Effector memory CD4-positive, alpha-beta T cell (primary cell): ENCODE results near the gene UNC13D.

ENCODE experiments used
- DNase-seq, 3 donors: peaks; one replicate each; pipeline ENCODE4 v3.0.0-alpha.2; 2020
- H3K27ac ChIP-seq: 2 replicates; pipeline ENCODE4 v1.7.0; 2013; ENCODE audit warnings: mild to moderate bottlenecking, low read length, moderate library complexity; ENCODE audit not compliant: insufficient read depth, poor library complexity, severe bottlenecking
- H3K27me3 ChIP-seq: replicated peaks from 2 replicates; pipeline ENCODE4 v1.7.0; 2013; ENCODE audit warnings: mild to moderate bottlenecking, low read length; ENCODE audit not compliant: insufficient read depth, control insufficient read depth, poor library complexity, severe bottlenecking
- H3K36me3 ChIP-seq: 2 replicates; pipeline ENCODE4 v1.7.0; 2013; ENCODE audit warnings: mild to moderate bottlenecking, low read length, moderate library complexity; ENCODE audit not compliant: control insufficient read depth, insufficient read depth
- H3K4me1 ChIP-seq: 2 replicates; pipeline ENCODE4 v1.7.0; 2013; ENCODE audit warnings: low read length, mild to moderate bottlenecking; ENCODE audit not compliant: control insufficient read depth, insufficient read depth, poor library complexity, severe bottlenecking
- H3K4me3 ChIP-seq: 2 replicates; pipeline ENCODE4 v1.7.0; 2013; ENCODE audit warnings: low read length, low read depth, mild to moderate bottlenecking; ENCODE audit not compliant: insufficient read depth, poor library complexity, severe bottlenecking
- H3K9me3 ChIP-seq: 2 replicates; pipeline ENCODE4 v1.7.0; 2013; ENCODE audit warnings: mild to moderate bottlenecking, low read length, moderate library complexity; ENCODE audit not compliant: control insufficient read depth

Gene UNC13D

DNA sequence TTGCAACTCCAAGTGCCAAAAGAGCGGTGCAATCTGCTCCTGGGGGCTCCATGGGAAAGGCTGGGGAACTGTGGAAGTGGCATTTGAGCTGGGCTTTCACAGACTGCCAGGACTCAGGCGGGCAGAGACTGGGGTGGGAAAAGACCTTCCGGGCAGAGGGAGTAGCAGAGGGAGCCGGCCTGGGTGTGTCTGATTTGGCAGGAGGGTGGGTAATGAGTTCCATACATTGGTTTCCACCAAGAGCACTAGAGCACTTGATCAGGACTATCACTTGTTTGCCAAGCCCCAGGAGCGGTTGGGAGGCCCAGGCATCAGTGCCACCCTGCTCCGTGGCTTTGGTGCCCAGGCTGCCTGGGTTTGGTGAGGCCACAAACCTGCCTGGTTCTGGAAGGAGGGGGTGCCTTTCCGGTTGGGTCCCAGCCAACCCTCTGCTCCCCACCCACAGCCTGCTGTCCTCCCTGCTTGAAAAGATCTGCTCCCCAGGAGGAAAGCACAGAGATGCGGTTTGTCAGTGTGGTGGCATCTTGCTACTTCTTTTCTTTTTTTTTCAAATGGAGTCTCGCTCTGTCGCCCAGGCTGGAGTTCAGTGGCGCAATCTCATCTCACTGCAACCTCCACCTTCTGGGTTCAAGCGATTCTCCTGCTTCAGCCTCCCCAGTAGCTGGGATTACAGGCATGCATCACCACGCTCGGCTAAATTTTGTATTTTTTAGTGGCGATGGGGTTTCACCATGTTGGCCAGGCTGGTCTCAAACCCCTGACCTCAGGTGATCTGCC lies 37.7 kb upstream of the UNC13D start:
- Histone ChIP-seq H3K27me3 (no peaks in the 10 kb centered on the region), H3K36me3 (no peaks in the 10 kb centered on the region), H3K27ac (no peak overlapping the region), H3K4me1 (peaks cover 12% of the 10 kb centered on the region), H3K4me3 (no peak overlapping the region), H3K9me3 (no peaks in the 10 kb centered on the region)
- DNase-seq = no peak

DNA sequence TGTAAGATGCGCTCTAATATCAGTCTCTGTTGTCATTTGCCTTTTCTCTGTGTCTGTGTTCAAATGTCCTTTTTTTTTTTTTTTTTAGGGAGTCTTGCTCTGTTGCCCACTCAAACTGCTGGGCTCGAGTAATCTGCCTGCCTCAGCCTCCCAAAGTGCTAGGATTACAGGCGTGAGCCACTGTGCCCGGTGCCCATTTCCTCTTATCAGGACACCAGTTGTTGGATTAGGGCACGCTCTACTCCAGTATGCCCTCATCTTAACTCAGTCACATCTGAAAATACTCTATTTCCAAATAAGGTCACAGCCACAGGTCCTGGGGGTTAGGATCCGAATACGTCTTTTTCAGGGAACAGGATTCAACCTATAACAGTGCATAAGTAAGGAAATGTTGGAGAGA lies 36.1 kb upstream of the UNC13D start:
- no peak for DNase-seq
- peaks cover 28% of the 10 kb centered on the region for H3K4me1 ChIP-seq
- no peaks in the 10 kb centered on the region for H3K27me3 ChIP-seq
- no peak overlapping the region for H3K4me3 ChIP-seq
- H3K9me3 ChIP-seq = no peaks in the 10 kb centered on the region
- no peak overlapping the region for H3K27ac ChIP-seq
- H3K36me3 ChIP-seq = no peaks in the 10 kb centered on the region

- peaks cover 41% of the 10 kb centered on the region for H3K4me1 ChIP-seq
Observed at GRCh38 chr17:75878174-75878998, 34.2 kb upstream of the UNC13D start, which contains the start of gene TRIM47. TRIM47 (minus strand) TSS chr17:75878581; CDS start chr17:75878548, 33 bp downstream.

GRCh38 chr17:75877752-75878173 lies 33.6 kb upstream of the UNC13D start:
- DNase-seq = peak; percentile 39 to 65 (median 55)

More at GRCh38 chr17:75878174-75878998, 34.2 kb upstream of the UNC13D start, which contains the start of gene TRIM47:
- Histone ChIP-seq H3K27me3 (no peaks in the 10 kb centered on the region), H3K27ac (peak within 1 kb of the TSS; percentile 74), H3K9me3 (no peaks in the 10 kb centered on the region), H3K36me3 (peaks cover 9% of the 10 kb centered on the region), H3K4me3 (peak within 1 kb of the TSS; percentile 61)
- DNase-seq = no peak

GRCh38 chr17:75876938-75877751 lies 32.9 kb upstream of the UNC13D start:
- peaks cover 54% of the 10 kb centered on the region for H3K4me1 ChIP-seq
- DNase-seq = no peak
- no peaks in the 10 kb centered on the region for H3K9me3 ChIP-seq
- H3K27me3 ChIP-seq = no peaks in the 10 kb centered on the region
- H3K4me3 ChIP-seq = peak overlapping the region; percentile 61
- H3K36me3 ChIP-seq = peaks cover 9% of the 10 kb centered on the region
- peak overlapping the region; percentile 74 for H3K27ac ChIP-seq

More at GRCh38 chr17:75877752-75878173, 33.6 kb upstream of the UNC13D start:
- Histone ChIP-seq H3K4me1 (peaks cover 48% of the 10 kb centered on the region), H3K4me3 (peak overlapping the region; percentile 61), H3K9me3 (no peaks in the 10 kb centered on the region), H3K27me3 (no peaks in the 10 kb centered on the region), H3K27ac (peak overlapping the region; percentile 74), H3K36me3 (peaks cover 9% of the 10 kb centered on the region)

DNA sequence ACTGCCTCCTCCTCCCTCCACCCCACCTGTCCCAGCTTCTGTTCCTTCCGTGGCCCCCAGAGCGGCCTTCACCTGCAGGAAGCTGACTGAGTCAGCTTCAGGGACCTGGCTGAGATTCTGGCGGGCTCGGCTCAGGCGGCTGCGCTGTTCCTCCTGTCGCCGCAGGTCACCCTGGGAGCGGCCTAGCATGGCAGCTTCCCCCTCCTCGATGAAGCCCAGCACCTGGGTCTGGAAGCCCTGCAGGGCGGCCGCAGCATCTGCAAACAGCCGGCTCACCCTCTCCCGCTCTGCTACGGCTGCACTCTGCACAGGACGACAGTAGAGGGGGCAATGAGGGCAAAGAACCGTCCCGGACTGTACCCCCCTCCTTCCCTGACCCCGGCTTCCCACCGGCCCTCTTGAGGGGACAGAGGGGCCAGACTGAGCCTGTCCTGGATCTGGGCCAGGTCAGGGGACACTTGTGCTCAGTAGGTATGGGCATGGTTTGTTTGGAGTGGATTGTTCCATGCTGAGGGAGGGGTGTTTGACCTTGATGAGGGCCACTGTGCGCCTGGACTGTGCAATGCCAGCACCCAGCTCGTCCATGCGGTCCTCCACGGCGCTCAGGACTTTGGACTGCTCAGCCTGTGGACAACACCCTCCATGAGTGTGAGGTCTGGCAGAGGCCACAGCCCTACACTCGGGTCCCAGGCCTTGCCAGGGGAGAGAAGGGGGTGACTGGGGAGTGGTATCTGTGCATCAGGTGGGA lies 32.2 kb upstream of the UNC13D start:
- Histone ChIP-seq H3K27ac (peak overlapping the region; percentile 74), H3K36me3 (peaks cover 9% of the 10 kb centered on the region), H3K27me3 (no peaks in the 10 kb centered on the region), H3K9me3 (no peaks in the 10 kb centered on the region), H3K4me1 (peaks cover 54% of the 10 kb centered on the region), H3K4me3 (peak overlapping the region; percentile 61)
- DNase-seq = peak; percentile 60 to 76 (median 65)

DNA sequence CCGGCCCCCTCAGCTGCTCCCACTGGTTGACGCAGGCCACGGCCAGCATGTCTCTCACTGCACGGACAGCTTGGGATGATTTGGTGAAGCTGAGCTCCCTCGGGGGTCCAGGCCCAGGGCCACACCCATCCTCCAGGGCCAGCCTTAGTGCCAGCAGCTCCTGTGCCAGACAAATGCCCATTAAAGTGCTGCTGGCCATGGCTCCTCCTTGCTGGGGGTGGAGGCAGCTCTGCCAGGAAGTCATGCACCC lies 31.7 kb upstream of the UNC13D start:
- peaks cover 54% of the 10 kb centered on the region for H3K4me1 ChIP-seq
- no peaks in the 10 kb centered on the region for H3K9me3 ChIP-seq
- peak overlapping the region; percentile 74 for H3K27ac ChIP-seq
- peak overlapping the region; percentile 61 for H3K4me3 ChIP-seq
- no peaks in the 10 kb centered on the region for H3K27me3 ChIP-seq
- peaks cover 9% of the 10 kb centered on the region for H3K36me3 ChIP-seq
- DNase-seq = no peak

DNA sequence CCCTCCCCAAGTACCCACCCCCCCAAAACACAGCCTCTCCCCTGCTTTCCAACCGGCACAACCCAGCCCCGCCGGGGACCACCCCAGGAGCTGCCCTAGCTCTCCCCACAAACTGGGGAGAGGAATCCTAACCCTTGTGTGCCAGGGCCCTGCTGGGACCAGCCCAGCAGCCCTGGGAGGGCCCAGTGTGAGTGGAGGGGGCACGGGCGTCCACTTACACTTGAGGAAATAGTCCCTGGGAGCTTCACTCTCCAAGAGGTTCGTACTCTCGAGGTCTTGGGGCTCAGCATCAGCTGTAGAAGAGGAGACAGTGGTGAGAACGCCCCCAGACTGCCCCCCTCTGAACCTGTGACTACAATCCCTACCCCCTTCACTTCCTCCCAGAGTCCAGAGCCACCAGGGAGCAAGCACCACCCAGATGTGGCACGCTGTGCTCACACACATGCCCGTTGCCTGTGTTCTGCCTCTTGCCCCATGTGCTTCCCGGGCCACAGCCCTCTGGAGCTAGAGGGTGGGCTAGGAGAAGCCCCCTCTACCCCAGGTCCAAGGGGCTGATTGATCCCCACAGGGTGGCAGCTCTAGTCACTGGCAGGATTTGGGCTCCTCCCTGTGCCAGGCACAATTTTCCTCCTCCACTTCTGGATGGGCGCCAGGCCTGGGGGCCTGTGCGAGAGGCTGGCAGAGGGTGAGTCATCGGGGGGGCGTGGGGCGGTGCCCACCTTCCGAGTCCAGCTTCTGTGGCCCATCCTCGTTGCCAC lies 31.2 kb upstream of the UNC13D start:
- Histone ChIP-seq H3K27me3 (no peaks in the 10 kb centered on the region), H3K4me1 (peaks cover 54% of the 10 kb centered on the region), H3K4me3 (peak overlapping the region; percentile 61), H3K36me3 (peaks cover 9% of the 10 kb centered on the region), H3K9me3 (no peaks in the 10 kb centered on the region), H3K27ac (peak overlapping the region; percentile 74)
- no peak for DNase-seq
